Mesenchymal stem cell (in vitro differentiated cells and primary cell): ENCODE data around the gene CFP.

Source experiments
- DNase-seq: peaks from one replicate; pipeline ENCODE4 v3.0.0-alpha.2; 2013
- H2AFZ ChIP-seq: one replicate; pipeline ENCODE4 v1.6.1; 2013; ENCODE audit warnings: low read depth, mild to moderate bottlenecking, control low read depth, inconsistent platforms, low read length, moderate library complexity
- H2AK5ac ChIP-seq: 2 replicates; pipeline ENCODE4 v1.6.1; 2013; ENCODE audit warnings: low read length, moderate library complexity, mild to moderate bottlenecking, inconsistent platforms; ENCODE audit not compliant: severe bottlenecking
- H2BK120ac ChIP-seq: one replicate; pipeline ENCODE4 v1.6.1; 2013; ENCODE audit warnings: low read depth, mild to moderate bottlenecking, inconsistent platforms, low read length, moderate library complexity
- H2BK12ac ChIP-seq, 2 experiments: one replicate each; pipeline ENCODE4 v1.6.1; 2013; ENCODE audit warnings: inconsistent platforms in 2 of 2, low read length in 2 of 2, mild to moderate bottlenecking in 2 of 2, moderate library complexity in 2 of 2, control low read depth in 1 of 2
- H2BK15ac ChIP-seq: one replicate; pipeline ENCODE4 v1.6.1; 2013; ENCODE audit warnings: mild to moderate bottlenecking, low read depth, inconsistent platforms; ENCODE audit not compliant: poor library complexity, severe bottlenecking
- H2BK5ac ChIP-seq: 2 replicates; pipeline ENCODE4 v1.6.1; 2013; ENCODE audit warnings: low read depth, mild to moderate bottlenecking, low read length, control low read depth, inconsistent platforms; ENCODE audit not compliant: poor library complexity, severe bottlenecking
- H3K14ac ChIP-seq, 2 experiments: one replicate each; pipeline ENCODE4 v1.6.1; 2013; ENCODE audit warnings: inconsistent platforms in 2 of 2, low read length in 2 of 2, control low read depth in 1 of 2, mild to moderate bottlenecking in 1 of 2, moderate library complexity in 1 of 2
- H3K18ac ChIP-seq, 2 experiments: one replicate each; pipeline ENCODE4 v1.6.1; 2013; ENCODE audit warnings: inconsistent platforms in 2 of 2, low read length in 2 of 2, control low read depth in 1 of 2, low read depth in 1 of 2, mild to moderate bottlenecking in 1 of 2
- H3K23ac ChIP-seq, 2 experiments: one replicate each; pipeline ENCODE4 v1.6.1; 2013; ENCODE audit warnings: inconsistent platforms in 2 of 2, low read length in 2 of 2, mild to moderate bottlenecking in 2 of 2, moderate library complexity in 2 of 2, control low read depth in 1 of 2
- H3K27ac ChIP-seq: 2 replicates; pipeline ENCODE4 v1.5.1; 2013; ENCODE audit warnings: mild to moderate bottlenecking, moderate library complexity, low read length, control low read depth, inconsistent platforms; ENCODE audit not compliant: poor library complexity, severe bottlenecking
- H3K27me3 ChIP-seq, 2 experiments: 2 replicates each; pipeline versions ENCODE4 v1.6.1 to v1.7.0; 2013; ENCODE audit warnings: low read length in 2 of 2, mild to moderate bottlenecking in 2 of 2, moderate library complexity in 2 of 2, control low read depth in 1 of 2, inconsistent platforms in 1 of 2; ENCODE audit not compliant: control insufficient read depth in 1 of 2, insufficient read depth in 1 of 2
- H3K36me3 ChIP-seq, 2 experiments: 2 replicates each; pipeline versions ENCODE4 v1.6.1 to v1.7.0; 2013; ENCODE audit warnings: low read length in 2 of 2, control low read depth in 1 of 2, inconsistent platforms in 1 of 2, low read depth in 1 of 2, mild to moderate bottlenecking in 1 of 2; ENCODE audit not compliant: insufficient read depth in 2 of 2, control insufficient read depth in 1 of 2
- H3K4ac ChIP-seq, 2 experiments: one replicate each; pipeline ENCODE4 v1.6.1; 2013; ENCODE audit warnings: inconsistent platforms in 2 of 2, low read length in 2 of 2, mild to moderate bottlenecking in 2 of 2, moderate library complexity in 2 of 2, control low read depth in 1 of 2, low read depth in 1 of 2
- H3K4me1 ChIP-seq: 2 replicates; pipeline ENCODE4 v1.6.1; 2013; ENCODE audit warnings: low read depth, low read length, control low read depth; ENCODE audit not compliant: control insufficient read depth, insufficient read depth
- H3K4me2 ChIP-seq: 2 replicates; pipeline ENCODE4 v1.6.1; 2013; ENCODE audit warnings: low read length, mild to moderate bottlenecking, inconsistent platforms; ENCODE audit not compliant: poor library complexity, severe bottlenecking
- H3K4me3 ChIP-seq, 2 experiments: 2 replicates each; pipeline versions ENCODE4 v1.5.1 to v1.7.0; 2013; ENCODE audit warnings: low read length in 2 of 2, mild to moderate bottlenecking in 2 of 2, control low read depth in 1 of 2, low read depth in 1 of 2; ENCODE audit not compliant: insufficient read depth in 1 of 2
- H3K79me1 ChIP-seq: replicated peaks from 2 replicates; pipeline ENCODE4 v1.6.1; 2013; ENCODE audit warnings: mild to moderate bottlenecking, control low read depth, low read length, inconsistent platforms; ENCODE audit not compliant: poor library complexity, severe bottlenecking
- H3K9ac ChIP-seq: 2 replicates; pipeline ENCODE4 v1.7.0; 2013; ENCODE audit warnings: mild to moderate bottlenecking, low read length, moderate library complexity
- H3K9me3 ChIP-seq: 2 replicates; pipeline ENCODE4 v1.7.0; 2013; ENCODE audit warnings: mild to moderate bottlenecking, low read length; ENCODE audit not compliant: control insufficient read depth
- H4K8ac ChIP-seq: one replicate; pipeline ENCODE4 v1.6.1; 2013; ENCODE audit warnings: inconsistent platforms, mild to moderate bottlenecking, low read length, moderate library complexity
- H4K91ac ChIP-seq: one replicate; pipeline ENCODE4 v1.6.1; 2013; ENCODE audit warnings: mild to moderate bottlenecking, low read length, inconsistent platforms
- WGBS: methylation state at CpG from one replicate; pipeline ENCODE4 v1.1.7; 2013; ENCODE audit warnings: mixed read lengths; 5-methylcytosine and 5-hydroxymethylcytosine counted together

CFP gene

GRCh38 chrX:47632666-47633065 is 2.9 kb upstream of the CFP start:
- no peak overlapping the region for H2AFZ ChIP-seq
- H3K4me3 ChIP-seq: no peak overlapping the region
- H3K4ac ChIP-seq: no peak overlapping the region
- H3K79me1 ChIP-seq: peaks cover 3% of the 10 kb centered on the region
- no peak overlapping the region for H3K4me2 ChIP-seq
- H3K9me3 ChIP-seq: no peaks in the 10 kb centered on the region
- H3K27me3 ChIP-seq: peaks cover 0 to 9% of the 10 kb centered on the region in 2 experiments
- no peak overlapping the region for H3K14ac ChIP-seq
- peaks cover 3% of the 10 kb centered on the region for H3K4me1 ChIP-seq
- peaks cover 26 to 36% of the 10 kb centered on the region in 2 experiments for H3K36me3 ChIP-seq
- H4K91ac ChIP-seq: no peak overlapping the region
- no peak overlapping the region for H3K27ac ChIP-seq
- no peak overlapping the region for H3K18ac ChIP-seq
- no peak overlapping the region for H3K9ac ChIP-seq
- no peak overlapping the region for H2BK15ac ChIP-seq
- no peak overlapping the region for H2BK12ac ChIP-seq
- no peak for DNase-seq
- WGBS: 98% methylated on average over 3 of the region's 4 CpGs
- H2AK5ac ChIP-seq: no peak overlapping the region
- no peak overlapping the region for H4K8ac ChIP-seq
- H2BK120ac ChIP-seq: no peak overlapping the region
- H2BK5ac ChIP-seq: no peak overlapping the region
- no peak overlapping the region for H3K23ac ChIP-seq

GRCh38 chrX:47631676-47632075 is 1.9 kb upstream of the CFP start:
- Histone ChIP-seq H3K27ac (no peak overlapping the region), H3K79me1 (no peaks in the 10 kb centered on the region), H3K9me3 (no peaks in the 10 kb centered on the region), H2BK120ac (no peak overlapping the region), H3K4ac (no peak overlapping the region), H3K4me3 (no peak overlapping the region), H2BK12ac (no peak overlapping the region), H4K91ac (no peak overlapping the region), H3K18ac (no peak overlapping the region), H3K27me3 (peaks cover 0 to 9% of the 10 kb centered on the region in 2 experiments), H2BK15ac (no peak overlapping the region), H2AFZ (no peak overlapping the region), H2BK5ac (no peak overlapping the region), H4K8ac (no peak overlapping the region), H3K9ac (no peak overlapping the region), H3K4me2 (no peak overlapping the region), H2AK5ac (no peak overlapping the region), H3K36me3 (peaks cover 16 to 28% of the 10 kb centered on the region in 2 experiments), H3K4me1 (peaks cover 3% of the 10 kb centered on the region), H3K14ac (no peak overlapping the region), H3K23ac (no peak overlapping the region)
- 98% methylated on average over 5 of the region's 5 CpGs for WGBS
- DNase-seq: no peak

GRCh38 chrX:47628982-47629381 is 748 bp downstream of the CFP start:
- Histone ChIP-seq H3K23ac (no peak overlapping the region), H4K91ac (no peak overlapping the region), H2AFZ (no peak overlapping the region), H3K14ac (no peak overlapping the region), H4K8ac (no peak overlapping the region), H3K4ac (no peak overlapping the region), H3K4me1 (peaks cover 5% of the 10 kb centered on the region), H2BK12ac (no peak overlapping the region), H2BK15ac (no peak overlapping the region), H3K9me3 (no peaks in the 10 kb centered on the region), H3K27ac (no peak overlapping the region), H3K79me1 (no peaks in the 10 kb centered on the region), H2AK5ac (no peak overlapping the region), H2BK120ac (no peak overlapping the region), H3K27me3 (peaks cover 0 to 16% of the 10 kb centered on the region in 2 experiments), H3K9ac (no peak overlapping the region), H3K4me3 (no peak overlapping the region), H3K18ac (no peak overlapping the region), H3K4me2 (no peak overlapping the region), H3K36me3 (peaks cover 4 to 5% of the 10 kb centered on the region in 2 experiments), H2BK5ac (no peak overlapping the region)
- no peak for DNase-seq
- WGBS: no CpG with 5 or more reads among the region's 1 CpG

GRCh38 chrX:47625365-47625764 is 4.4 kb downstream of the CFP start:
- H4K8ac ChIP-seq: no peak overlapping the region
- no peak overlapping the region for H2AK5ac ChIP-seq
- H3K14ac ChIP-seq: no peak overlapping the region
- H3K4me1 ChIP-seq: peaks cover 5% of the 10 kb centered on the region
- no peak overlapping the region for H3K23ac ChIP-seq
- H2BK15ac ChIP-seq: no peak overlapping the region
- no peak overlapping the region for H2BK12ac ChIP-seq
- H2BK120ac ChIP-seq: no peak overlapping the region
- H3K4ac ChIP-seq: no peak overlapping the region
- H4K91ac ChIP-seq: no peak overlapping the region
- no peak overlapping the region for H3K4me2 ChIP-seq
- H2BK5ac ChIP-seq: no peak overlapping the region
- 38% methylated on average over 2 of the region's 2 CpGs for WGBS
- H3K79me1 ChIP-seq: no peaks in the 10 kb centered on the region
- H3K18ac ChIP-seq: no peak overlapping the region
- no peak for DNase-seq
- H3K4me3 ChIP-seq: no peak overlapping the region
- no peak overlapping the region for H3K27ac ChIP-seq
- peaks cover 12 to 42% of the 10 kb centered on the region in 2 experiments for H3K27me3 ChIP-seq
- H3K9ac ChIP-seq: no peak overlapping the region
- H3K36me3 ChIP-seq: no peaks in the 10 kb centered on the region
- H2AFZ ChIP-seq: no peak overlapping the region
- H3K9me3 ChIP-seq: peaks cover 4% of the 10 kb centered on the region
